Trophoblast cell (in vitro differentiated cells and primary cell): ENCODE results near the gene OSBPL3.

ENCODE experiments used
- DNase-seq, 2 donors: peaks; one replicate each; pipeline ENCODE4 v3.0.0-alpha.2; 2016
- H2AFZ ChIP-seq: 2 replicates; pipeline ENCODE4 v1.6.1; 2013; ENCODE audit warnings: low read length, moderate library complexity, mild to moderate bottlenecking; ENCODE audit not compliant: insufficient read depth, poor library complexity
- H2AK5ac ChIP-seq: 2 replicates; pipeline ENCODE4 v1.6.1; 2013; ENCODE audit warnings: mild to moderate bottlenecking, low read length
- H2BK120ac ChIP-seq: 2 replicates; pipeline ENCODE4 v1.6.1; 2013; ENCODE audit warnings: low read length, mild to moderate bottlenecking, moderate library complexity; ENCODE audit not compliant: insufficient read depth, poor library complexity
- H2BK12ac ChIP-seq: 2 replicates; pipeline ENCODE4 v1.6.1; 2013; ENCODE audit warnings: mild to moderate bottlenecking, low read length, moderate library complexity
- H2BK5ac ChIP-seq: 2 replicates; pipeline ENCODE4 v1.6.1; 2013; ENCODE audit warnings: low read length, low read depth, moderate library complexity, mild to moderate bottlenecking; ENCODE audit not compliant: poor library complexity
- H3K14ac ChIP-seq: 2 replicates; pipeline ENCODE4 v1.6.1; 2013; ENCODE audit warnings: mild to moderate bottlenecking, low read length
- H3K18ac ChIP-seq: 2 replicates; pipeline ENCODE4 v1.6.1; 2013; ENCODE audit warnings: mild to moderate bottlenecking, low read length
- H3K23ac ChIP-seq: 2 replicates; pipeline ENCODE4 v1.6.1; 2013; ENCODE audit warnings: low read length
- H3K27ac ChIP-seq: 2 replicates; pipeline ENCODE4 v1.5.1; 2013; ENCODE audit warnings: low read depth, mild to moderate bottlenecking, inconsistent platforms, low read length, moderate library complexity
- H3K27me3 ChIP-seq: 2 replicates; pipeline ENCODE4 v1.6.1; 2013; ENCODE audit warnings: inconsistent platforms, mild to moderate bottlenecking, low read length, moderate library complexity; ENCODE audit not compliant: insufficient read depth
- H3K36me3 ChIP-seq, 2 experiments: 1 replicate in 1 of 2; 2 replicates in 1 of 2; pipeline ENCODE4 v1.6.1; 2013; ENCODE audit warnings: low read length in 2 of 2, mild to moderate bottlenecking in 2 of 2, moderate library complexity in 1 of 2; ENCODE audit not compliant: insufficient read depth in 2 of 2, control insufficient read depth in 1 of 2
- H3K4ac ChIP-seq: 2 replicates; pipeline ENCODE4 v1.6.1; 2013; ENCODE audit warnings: low read depth, mild to moderate bottlenecking, low read length, moderate library complexity
- H3K4me1 ChIP-seq, 2 experiments: 1 replicate in 1 of 2; 2 replicates in 1 of 2; pipeline ENCODE4 v1.6.1; 2013; ENCODE audit warnings: low read length in 2 of 2, mild to moderate bottlenecking in 2 of 2, moderate library complexity in 1 of 2; ENCODE audit not compliant: insufficient read depth in 2 of 2, control insufficient read depth in 1 of 2
- H3K4me2 ChIP-seq: 2 replicates; pipeline ENCODE4 v1.6.1; 2013; ENCODE audit warnings: inconsistent platforms, mild to moderate bottlenecking, low read length, moderate library complexity
- H3K4me3 ChIP-seq: 2 replicates; pipeline ENCODE4 v1.5.1; 2013; ENCODE audit warnings: mild to moderate bottlenecking, low read depth, low read length, inconsistent platforms
- H3K79me1 ChIP-seq: one replicate; pipeline ENCODE4 v1.6.1; 2013; ENCODE audit warnings: low read length
- H3K79me2 ChIP-seq: 2 replicates; pipeline ENCODE4 v1.6.1; 2013; ENCODE audit warnings: low read length, mild to moderate bottlenecking; ENCODE audit not compliant: control insufficient read depth, insufficient read depth, poor library complexity
- H3K9ac ChIP-seq: 2 replicates; pipeline ENCODE4 v1.6.1; 2013; ENCODE audit warnings: mild to moderate bottlenecking, low read length
- H3K9me3 ChIP-seq: 2 replicates; pipeline ENCODE4 v1.6.1; 2013; ENCODE audit warnings: low read depth, mild to moderate bottlenecking, control low read depth, inconsistent platforms, low read length; ENCODE audit not compliant: insufficient read depth
- H4K12ac ChIP-seq: 2 replicates; pipeline ENCODE4 v1.6.1; 2013; ENCODE audit warnings: low read depth, mild to moderate bottlenecking, low read length, moderate library complexity
- H4K8ac ChIP-seq: 2 replicates; pipeline ENCODE4 v1.6.1; 2013; ENCODE audit warnings: low read depth, mild to moderate bottlenecking, low read length, moderate library complexity
- H4K91ac ChIP-seq: one replicate; pipeline ENCODE4 v1.6.1; 2013; ENCODE audit warnings: low read depth, mild to moderate bottlenecking, low read length, moderate library complexity
- WGBS: extraction: QIAGEN DNeasy Blood & Tissue Kit; methylation state at CpG from one replicate; pipeline ENCODE4 v1.1.7; 2013; ENCODE audit warnings: missing lambda C conversion rate; ENCODE audit not compliant: insufficient read length, insufficient coverage; ENCODE audit errors: extremely low coverage; 5-methylcytosine and 5-hydroxymethylcytosine counted together

The OSBPL3 gene

GRCh38 chr7:24793982-24794648 is 185.9 kb downstream of the OSBPL3 start:
- no peaks in the 10 kb centered on the region for H3K4me1 ChIP-seq
- H2BK12ac ChIP-seq: no peak overlapping the region
- no peak overlapping the region for H3K14ac ChIP-seq
- H3K4me3 ChIP-seq: no peak overlapping the region
- no peak overlapping the region for H3K23ac ChIP-seq
- H2BK120ac ChIP-seq: no peak overlapping the region
- H3K27me3 ChIP-seq: no peaks in the 10 kb centered on the region
- H3K27ac ChIP-seq: no peak overlapping the region
- peaks cover 7% of the 10 kb centered on the region for H3K9me3 ChIP-seq
- H4K91ac ChIP-seq: no peak overlapping the region
- no peak overlapping the region for H2AK5ac ChIP-seq
- no peaks in the 10 kb centered on the region for H3K79me1 ChIP-seq
- H3K4ac ChIP-seq: no peak overlapping the region
- H2AFZ ChIP-seq: no peak overlapping the region
- H3K4me2 ChIP-seq: no peak overlapping the region
- H4K8ac ChIP-seq: no peak overlapping the region
- DNase-seq: peak in 1 of 2 donors; percentile 70
- WGBS: no CpG with 5 or more reads among the region's 9 CpGs
- no peaks in the 10 kb centered on the region for H3K79me2 ChIP-seq
- no peak overlapping the region for H3K18ac ChIP-seq
- peaks cover 0 to 1% of the 10 kb centered on the region in 2 experiments for H3K36me3 ChIP-seq
- H2BK5ac ChIP-seq: no peak overlapping the region
- no peak overlapping the region for H3K9ac ChIP-seq
- no peak overlapping the region for H4K12ac ChIP-seq

- Histone ChIP-seq H3K9me3 (peaks cover 11% of the 10 kb centered on the region), H3K9ac (no peak overlapping the region), H3K18ac (no peak overlapping the region), H3K23ac (no peak overlapping the region), H3K79me1 (no peaks in the 10 kb centered on the region), H3K4me3 (no peak overlapping the region), H3K4me1 (no peaks in the 10 kb centered on the region), H3K14ac (no peak overlapping the region), H4K91ac (no peak overlapping the region), H4K12ac (no peak overlapping the region), H2AFZ (no peak overlapping the region), H3K27ac (no peak overlapping the region), H3K36me3 (no peaks in the 10 kb centered on the region), H2BK12ac (no peak overlapping the region), H3K4me2 (no peak overlapping the region), H2AK5ac (no peak overlapping the region), H2BK120ac (no peak overlapping the region), H3K27me3 (no peaks in the 10 kb centered on the region), H2BK5ac (no peak overlapping the region), H3K79me2 (no peaks in the 10 kb centered on the region), H4K8ac (no peak overlapping the region), H3K4ac (no peak overlapping the region)
- no CpG with 5 or more reads among the region's 10 CpGs for WGBS
- peak in 1 of 2 donors; percentile 57 for DNase-seq
Observed at GRCh38 chr7:24788961-24789576, 190.9 kb downstream of the OSBPL3 start.

- no peak overlapping the region for H4K12ac ChIP-seq
- no peak overlapping the region for H3K4ac ChIP-seq
- no peak overlapping the region for H3K18ac ChIP-seq
- no peak overlapping the region for H2AK5ac ChIP-seq
- no peak overlapping the region for H3K14ac ChIP-seq
- H3K36me3 ChIP-seq: no peaks in the 10 kb centered on the region
- H3K79me1 ChIP-seq: no peaks in the 10 kb centered on the region
- H4K91ac ChIP-seq: no peak overlapping the region
- H3K4me1 ChIP-seq: no peaks in the 10 kb centered on the region
- WGBS: no CpG with 5 or more reads among the region's 9 CpGs
- no peak overlapping the region for H2BK5ac ChIP-seq
- H3K4me2 ChIP-seq: no peak overlapping the region
- H3K27me3 ChIP-seq: no peaks in the 10 kb centered on the region
- H3K4me3 ChIP-seq: no peak overlapping the region
- H2BK12ac ChIP-seq: no peak overlapping the region
- no peak overlapping the region for H3K27ac ChIP-seq
- no peak overlapping the region for H2AFZ ChIP-seq
- peaks cover 11% of the 10 kb centered on the region for H3K9me3 ChIP-seq
- H3K9ac ChIP-seq: no peak overlapping the region
- DNase-seq: no peak
- no peak overlapping the region for H4K8ac ChIP-seq
- H3K79me2 ChIP-seq: no peaks in the 10 kb centered on the region
- H2BK120ac ChIP-seq: no peak overlapping the region
- no peak overlapping the region for H3K23ac ChIP-seq
Observed at GRCh38 chr7:24788075-24788474, 191.9 kb downstream of the OSBPL3 start.

- no peak overlapping the region for H4K91ac ChIP-seq
- H3K23ac ChIP-seq: no peak overlapping the region
- H2BK120ac ChIP-seq: no peak overlapping the region
- no peak overlapping the region for H4K12ac ChIP-seq
- H3K4me2 ChIP-seq: no peak overlapping the region
- H2AK5ac ChIP-seq: no peak overlapping the region
- H3K27ac ChIP-seq: no peak overlapping the region
- H2AFZ ChIP-seq: no peak overlapping the region
- no peaks in the 10 kb centered on the region for H3K79me2 ChIP-seq
- H3K4me1 ChIP-seq: no peaks in the 10 kb centered on the region
- H3K4ac ChIP-seq: no peak overlapping the region
- peak; percentile 88 to 92 for DNase-seq
- no peak overlapping the region for H4K8ac ChIP-seq
- no peak overlapping the region for H3K9ac ChIP-seq
- no peaks in the 10 kb centered on the region for H3K79me1 ChIP-seq
- H2BK5ac ChIP-seq: no peak overlapping the region
- H3K27me3 ChIP-seq: no peaks in the 10 kb centered on the region
- H2BK12ac ChIP-seq: no peak overlapping the region
- no peak overlapping the region for H3K4me3 ChIP-seq
- no peaks in the 10 kb centered on the region for H3K36me3 ChIP-seq
- peaks cover 11% of the 10 kb centered on the region for H3K9me3 ChIP-seq
- WGBS: no CpG with 5 or more reads among the region's 5 CpGs
- no peak overlapping the region for H3K14ac ChIP-seq
- no peak overlapping the region for H3K18ac ChIP-seq
Observed at GRCh38 chr7:24786941-24787340, 193.0 kb downstream of the OSBPL3 start.
